ENCODE measurements around the gene ADAMTSL3.

- TF ChIP-seq CTCF (IDR thresholded peaks at IDR 0.05), result no peak
- no peak for TF ChIP-seq EZH2 (IDR thresholded peaks at IDR 0.05; ENCODE audit: borderline replicate concordance, insufficient read depth, low read depth, low read length, poor library complexity, severe bottlenecking)
These were observed 318.1 kb downstream of the ADAMTSL3 start for GRCh38 chr15:83971992-83972391.
